Subcutaneous adipose tissue (tissue), 4 donors: ENCODE measurements around the gene COL11A2. TPM values are rescaled to one million over a fixed set of nuclear protein-coding genes. Genes with fewer than 3 reads are reported as not detected.

ENCODE experiments used
- total RNA-seq, 4 donors: library from RNA; depleted of rRNA; stranded (reverse); fragments of >200 nt; gene quantifications; one replicate each; pipeline ENCODE4 v1.1.0, GENCODE V29; 2016
- TF ChIP-seq, protein P1 (sequence below): fragments of 450-650 bp; IDR thresholded peaks from one replicate; pipeline ENCODE4 v1.5.1; 2016; ENCODE audit warnings: low read depth, mild to moderate bottlenecking, control low read depth, antibody characterized with exemption, moderate library complexity

The COL11A2 gene
- total RNA-seq, 4 donors from 2014 or later = 0.17 to 0.75 (median 0.66) TPM; not detected in 1

GRCh38 chr6:33217246-33217645 is 25.0 kb upstream of the COL11A2 start:
- TF ChIP-seq, protein P1, sequence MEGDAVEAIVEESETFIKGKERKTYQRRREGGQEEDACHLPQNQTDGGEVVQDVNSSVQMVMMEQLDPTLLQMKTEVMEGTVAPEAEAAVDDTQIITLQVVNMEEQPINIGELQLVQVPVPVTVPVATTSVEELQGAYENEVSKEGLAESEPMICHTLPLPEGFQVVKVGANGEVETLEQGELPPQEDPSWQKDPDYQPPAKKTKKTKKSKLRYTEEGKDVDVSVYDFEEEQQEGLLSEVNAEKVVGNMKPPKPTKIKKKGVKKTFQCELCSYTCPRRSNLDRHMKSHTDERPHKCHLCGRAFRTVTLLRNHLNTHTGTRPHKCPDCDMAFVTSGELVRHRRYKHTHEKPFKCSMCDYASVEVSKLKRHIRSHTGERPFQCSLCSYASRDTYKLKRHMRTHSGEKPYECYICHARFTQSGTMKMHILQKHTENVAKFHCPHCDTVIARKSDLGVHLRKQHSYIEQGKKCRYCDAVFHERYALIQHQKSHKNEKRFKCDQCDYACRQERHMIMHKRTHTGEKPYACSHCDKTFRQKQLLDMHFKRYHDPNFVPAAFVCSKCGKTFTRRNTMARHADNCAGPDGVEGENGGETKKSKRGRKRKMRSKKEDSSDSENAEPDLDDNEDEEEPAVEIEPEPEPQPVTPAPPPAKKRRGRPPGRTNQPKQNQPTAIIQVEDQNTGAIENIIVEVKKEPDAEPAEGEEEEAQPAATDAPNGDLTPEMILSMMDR = no peak

- TF ChIP-seq, protein P1 = no peak
Measured at GRCh38 chr6:33216117-33216649, 23.9 kb upstream of the COL11A2 start.

GRCh38 chr6:33215271-33216116 is 23.2 kb upstream of the COL11A2 start:
- TF ChIP-seq, protein P1 = no peak

DNA sequence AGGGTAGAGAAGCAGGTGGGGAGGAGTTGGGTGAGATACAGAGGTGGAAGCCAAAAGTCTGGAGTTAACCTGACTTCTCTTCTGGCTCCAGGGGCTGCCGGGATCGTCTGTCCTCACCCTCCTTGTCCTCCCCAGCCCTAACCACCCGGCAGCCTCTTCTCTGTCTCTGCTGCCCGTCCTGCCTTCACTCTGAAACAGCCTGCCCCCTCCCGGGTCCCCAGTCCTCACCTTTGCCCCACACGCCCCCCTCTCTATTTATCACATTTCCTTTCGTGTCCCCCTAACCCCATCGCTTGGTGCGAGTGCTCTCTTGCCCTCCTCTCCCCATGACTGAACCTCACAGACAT is 21.7 kb upstream of the COL11A2 start:
- TF ChIP-seq, protein P1 = no peak

DNA sequence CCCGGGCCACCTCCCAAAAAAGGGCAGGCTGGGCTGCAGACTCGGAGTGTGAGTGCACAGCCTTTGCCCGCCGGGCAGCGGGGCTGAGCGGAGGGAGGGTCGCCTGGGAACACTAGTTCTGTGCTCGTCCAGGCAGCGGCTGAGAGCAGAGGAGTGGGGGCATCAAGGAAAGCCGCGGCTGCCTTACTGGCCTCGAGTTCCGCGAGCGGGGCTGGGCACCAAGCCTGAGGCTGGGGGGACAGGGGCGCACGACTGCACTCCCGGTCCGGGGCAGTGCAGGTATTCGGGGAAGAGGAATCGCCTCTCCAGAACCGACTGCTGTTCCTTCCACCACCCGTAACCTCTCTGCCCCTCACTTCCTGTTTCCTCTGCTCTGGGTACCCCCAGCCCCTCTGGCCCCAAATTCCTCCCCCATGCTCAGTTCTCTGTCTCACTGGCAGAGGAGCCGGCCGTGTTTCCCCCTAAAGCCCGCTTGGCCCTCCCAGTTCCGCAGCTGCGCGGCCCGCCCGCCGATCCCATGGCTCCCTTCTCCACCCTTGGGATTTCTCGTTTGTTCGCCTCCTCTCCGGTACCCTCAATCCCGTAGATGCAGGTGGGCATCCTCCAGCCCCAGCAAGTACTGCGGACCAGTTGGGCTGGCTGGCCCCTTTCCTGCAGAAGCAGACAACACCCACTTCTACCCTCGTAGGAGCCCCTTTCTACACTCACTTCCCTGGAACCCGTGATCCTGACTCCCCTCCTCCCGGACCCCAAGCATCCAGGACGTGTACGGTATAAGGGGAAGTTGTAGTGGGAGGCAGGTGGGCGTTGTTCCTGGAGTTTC is 21.1 kb upstream of the COL11A2 start:
- TF ChIP-seq, protein P1 = no peak

GRCh38 chr6:33212857-33213165 is 20.5 kb upstream of the COL11A2 start:
- TF ChIP-seq, protein P1 = no peak
